ENCODE data around the gene LRPAP1.
A peak's percentile ranks its signal among the peaks of the same experiment; 100 is the strongest.

The LRPAP1 gene

GRCh38 chr4:3480528-3481112, 51.6 kb downstream of the LRPAP1 start:
- Histone ChIP-seq H3K4me3 (ENCODE audit: low read depth, low read length) (no peak overlapping the region), H3K4me1 (ENCODE audit: control insufficient read depth, insufficient read depth, low read length) (no peaks in the 10 kb centered on the region; the same call in 1 of the 2 replicates), H3K36me3 (ENCODE audit: control insufficient read depth in 2 of 2, insufficient read depth in 1 of 2, low read length in 2 of 2) (no peaks in the 10 kb centered on the region), H3K27ac (ENCODE audit: extremely low read depth, low read depth, low read length) (no peak overlapping the region), H3K9me3 (ENCODE audit: control insufficient read depth, insufficient read depth, low read depth, low read length) (no peaks in the 10 kb centered on the region)
- POLR2A ChIA-PET, result no interaction called here
- CTCF ChIA-PET, result interaction anchor here (0.5 to 2.5 kb wide), 27 partner anchors 9 to 461 kb away, joined by 3 to 16 read pairs (median 4); partner anchors contain the start of gene HGFAC
- no peak for TF ChIP-seq ZNF157 (tag by site-specific recombination; IDR thresholded peaks at IDR 0.05)
- no peak for TF ChIP-seq ZNF670 (tag by site-specific recombination; IDR thresholded peaks at IDR 0.05; ENCODE audit: low read depth)
- TF ChIP-seq ZNF654 (tag by site-specific recombination; IDR thresholded peaks at IDR 0.05; ENCODE audit: low read depth), result peak; percentile 51
- TF ChIP-seq PBX3 (CRISPR knock-in tag; IDR thresholded peaks at IDR 0.05), result no peak
- peak; percentile 81 for TF ChIP-seq ZBTB48 (tag by site-specific recombination; IDR thresholded peaks at IDR 0.05)
- TF ChIP-seq ZNF280D (tag by site-specific recombination; IDR thresholded peaks at IDR 0.05), result no peak
- no peak for TF ChIP-seq SETDB1 (IDR thresholded peaks at IDR 0.05; ENCODE audit: insufficient read length, low read length)
- TF ChIP-seq ZFP3 (tag by site-specific recombination; IDR thresholded peaks at IDR 0.05; ENCODE audit: low read depth), result peak; percentile 84
- TF ChIP-seq, protein P1, sequence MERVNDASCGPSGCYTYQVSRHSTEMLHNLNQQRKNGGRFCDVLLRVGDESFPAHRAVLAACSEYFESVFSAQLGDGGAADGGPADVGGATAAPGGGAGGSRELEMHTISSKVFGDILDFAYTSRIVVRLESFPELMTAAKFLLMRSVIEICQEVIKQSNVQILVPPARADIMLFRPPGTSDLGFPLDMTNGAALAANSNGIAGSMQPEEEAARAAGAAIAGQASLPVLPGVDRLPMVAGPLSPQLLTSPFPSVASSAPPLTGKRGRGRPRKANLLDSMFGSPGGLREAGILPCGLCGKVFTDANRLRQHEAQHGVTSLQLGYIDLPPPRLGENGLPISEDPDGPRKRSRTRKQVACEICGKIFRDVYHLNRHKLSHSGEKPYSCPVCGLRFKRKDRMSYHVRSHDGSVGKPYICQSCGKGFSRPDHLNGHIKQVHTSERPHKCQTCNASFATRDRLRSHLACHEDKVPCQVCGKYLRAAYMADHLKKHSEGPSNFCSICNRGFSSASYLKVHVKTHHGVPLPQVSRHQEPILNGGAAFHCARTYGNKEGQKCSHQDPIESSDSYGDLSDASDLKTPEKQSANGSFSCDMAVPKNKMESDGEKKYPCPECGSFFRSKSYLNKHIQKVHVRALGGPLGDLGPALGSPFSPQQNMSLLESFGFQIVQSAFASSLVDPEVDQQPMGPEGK (tag by site-specific recombination; IDR thresholded peaks at IDR 0.05), result peak; percentile 38; the same call in 1 of the 2 replicates
- TF ChIP-seq, protein P2, sequence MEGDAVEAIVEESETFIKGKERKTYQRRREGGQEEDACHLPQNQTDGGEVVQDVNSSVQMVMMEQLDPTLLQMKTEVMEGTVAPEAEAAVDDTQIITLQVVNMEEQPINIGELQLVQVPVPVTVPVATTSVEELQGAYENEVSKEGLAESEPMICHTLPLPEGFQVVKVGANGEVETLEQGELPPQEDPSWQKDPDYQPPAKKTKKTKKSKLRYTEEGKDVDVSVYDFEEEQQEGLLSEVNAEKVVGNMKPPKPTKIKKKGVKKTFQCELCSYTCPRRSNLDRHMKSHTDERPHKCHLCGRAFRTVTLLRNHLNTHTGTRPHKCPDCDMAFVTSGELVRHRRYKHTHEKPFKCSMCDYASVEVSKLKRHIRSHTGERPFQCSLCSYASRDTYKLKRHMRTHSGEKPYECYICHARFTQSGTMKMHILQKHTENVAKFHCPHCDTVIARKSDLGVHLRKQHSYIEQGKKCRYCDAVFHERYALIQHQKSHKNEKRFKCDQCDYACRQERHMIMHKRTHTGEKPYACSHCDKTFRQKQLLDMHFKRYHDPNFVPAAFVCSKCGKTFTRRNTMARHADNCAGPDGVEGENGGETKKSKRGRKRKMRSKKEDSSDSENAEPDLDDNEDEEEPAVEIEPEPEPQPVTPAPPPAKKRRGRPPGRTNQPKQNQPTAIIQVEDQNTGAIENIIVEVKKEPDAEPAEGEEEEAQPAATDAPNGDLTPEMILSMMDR (tag by site-specific recombination; IDR thresholded peaks at IDR 0.05), result peak; percentile 85
- 0 out of 2 replicates have a peak, but pooled peaks have one; percentile 16 for TF ChIP-seq GLIS2 (tag by site-specific recombination; IDR thresholded peaks at IDR 0.05)
- TF ChIP-seq GLIS1 (tag by site-specific recombination; IDR thresholded peaks at IDR 0.05), result peak; percentile 78
- no peak for TF ChIP-seq SP7 (tag by site-specific recombination; IDR thresholded peaks at IDR 0.05)
- peak; percentile 66; the same call in 1 of the 2 replicates for TF ChIP-seq ZIC2 (tag by site-specific recombination; IDR thresholded peaks at IDR 0.05)

- TF ChIP-seq, protein P3, sequence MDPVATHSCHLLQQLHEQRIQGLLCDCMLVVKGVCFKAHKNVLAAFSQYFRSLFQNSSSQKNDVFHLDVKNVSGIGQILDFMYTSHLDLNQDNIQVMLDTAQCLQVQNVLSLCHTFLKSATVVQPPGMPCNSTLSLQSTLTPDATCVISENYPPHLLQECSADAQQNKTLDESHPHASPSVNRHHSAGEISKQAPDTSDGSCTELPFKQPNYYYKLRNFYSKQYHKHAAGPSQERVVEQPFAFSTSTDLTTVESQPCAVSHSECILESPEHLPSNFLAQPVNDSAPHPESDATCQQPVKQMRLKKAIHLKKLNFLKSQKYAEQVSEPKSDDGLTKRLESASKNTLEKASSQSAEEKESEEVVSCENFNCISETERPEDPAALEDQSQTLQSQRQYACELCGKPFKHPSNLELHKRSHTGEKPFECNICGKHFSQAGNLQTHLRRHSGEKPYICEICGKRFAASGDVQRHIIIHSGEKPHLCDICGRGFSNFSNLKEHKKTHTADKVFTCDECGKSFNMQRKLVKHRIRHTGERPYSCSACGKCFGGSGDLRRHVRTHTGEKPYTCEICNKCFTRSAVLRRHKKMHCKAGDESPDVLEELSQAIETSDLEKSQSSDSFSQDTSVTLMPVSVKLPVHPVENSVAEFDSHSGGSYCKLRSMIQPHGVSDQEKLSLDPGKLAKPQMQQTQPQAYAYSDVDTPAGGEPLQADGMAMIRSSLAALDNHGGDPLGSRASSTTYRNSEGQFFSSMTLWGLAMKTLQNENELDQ (tag by site-specific recombination; IDR thresholded peaks at IDR 0.05; ENCODE audit: low read depth), result no peak
- TF ChIP-seq KLF10 (tag by site-specific recombination; IDR thresholded peaks at IDR 0.05) (no peak), ZNF776 (tag by site-specific recombination; IDR thresholded peaks at IDR 0.05; ENCODE audit: borderline replicate concordance) (no peak), ZNF624 (tag by site-specific recombination; IDR thresholded peaks at IDR 0.05) (no peak), ZBTB1 (tag by site-specific recombination; IDR thresholded peaks at IDR 0.05) (no peak)
- Histone ChIP-seq H3K9me3 (ENCODE audit: control insufficient read depth, insufficient read depth, low read depth, low read length) (no peaks in the 10 kb centered on the region), H3K4me1 (ENCODE audit: control insufficient read depth, insufficient read depth, low read length) (no peaks in the 10 kb centered on the region), H3K27ac (ENCODE audit: extremely low read depth, low read depth, low read length) (no peak overlapping the region), H3K36me3 (ENCODE audit: control insufficient read depth in 2 of 2, insufficient read depth in 1 of 2, low read length in 2 of 2) (no peaks in the 10 kb centered on the region), H3K4me3 (ENCODE audit: low read depth, low read length) (no peak overlapping the region)
- ChIA-PET POLR2A (no interaction called here), CTCF (interaction anchor here (0.6 to 2.5 kb wide), 14 partner anchors 8 to 463 kb away, joined by 3 to 16 read pairs (median 5); partner anchors contain the start of gene HGFAC)
Measured at GRCh38 chr4:3479358-3480101, 52.7 kb downstream of the LRPAP1 start.

Measured in HEK293 (cell line).